Stimulated activated CD4-positive, alpha-beta T cell treated with anti-CD3 and anti-CD28 coated beads, Interleukin-15, amount 100 ng/mL, for 48 hours (primary cell): ENCODE data around the gene EPHB2.

Experiments used
- DNase-seq, 2 donors: peaks; one replicate each; pipeline ENCODE4 v3.0.0-alpha.2; 2020; ENCODE audit warnings: low read depth in 2 of 2

The EPHB2 gene

DNA sequence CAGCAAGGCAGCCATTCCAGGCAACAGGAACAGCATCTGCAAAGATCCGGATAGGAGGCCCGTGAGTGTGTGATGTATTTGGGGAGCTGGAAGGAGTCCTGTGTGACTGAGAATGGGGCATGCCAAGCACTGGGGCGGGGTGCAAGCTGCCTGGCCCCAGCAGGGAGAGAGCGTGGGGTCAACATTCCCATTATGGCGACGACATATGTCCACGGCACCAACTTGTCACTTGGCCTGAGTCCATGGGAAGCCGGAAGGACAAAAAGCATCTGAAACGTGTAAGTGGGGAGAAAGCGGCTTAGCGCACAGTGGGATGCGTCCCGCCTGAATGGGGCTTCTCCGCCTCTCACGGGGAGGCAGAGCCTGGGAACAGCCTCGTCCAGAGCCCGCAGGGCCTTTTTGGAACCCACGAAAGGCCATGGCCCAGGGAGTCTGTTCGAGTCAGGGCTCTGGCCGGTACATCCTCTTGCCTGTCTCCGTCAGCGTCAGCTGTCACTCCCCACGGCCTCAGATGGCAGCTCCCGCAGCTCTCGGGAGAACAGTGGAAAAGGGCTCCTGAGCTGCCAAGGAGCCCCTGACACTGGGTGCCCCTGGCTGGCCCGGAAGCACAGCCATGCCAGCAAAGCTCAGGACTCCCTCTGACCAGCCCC, 12.4 kb downstream of the EPHB2 start:
- no peak for DNase-seq

GRCh38 chr1:22727873-22728272, 17.2 kb downstream of the EPHB2 start:
- no peak for DNase-seq

DNA sequence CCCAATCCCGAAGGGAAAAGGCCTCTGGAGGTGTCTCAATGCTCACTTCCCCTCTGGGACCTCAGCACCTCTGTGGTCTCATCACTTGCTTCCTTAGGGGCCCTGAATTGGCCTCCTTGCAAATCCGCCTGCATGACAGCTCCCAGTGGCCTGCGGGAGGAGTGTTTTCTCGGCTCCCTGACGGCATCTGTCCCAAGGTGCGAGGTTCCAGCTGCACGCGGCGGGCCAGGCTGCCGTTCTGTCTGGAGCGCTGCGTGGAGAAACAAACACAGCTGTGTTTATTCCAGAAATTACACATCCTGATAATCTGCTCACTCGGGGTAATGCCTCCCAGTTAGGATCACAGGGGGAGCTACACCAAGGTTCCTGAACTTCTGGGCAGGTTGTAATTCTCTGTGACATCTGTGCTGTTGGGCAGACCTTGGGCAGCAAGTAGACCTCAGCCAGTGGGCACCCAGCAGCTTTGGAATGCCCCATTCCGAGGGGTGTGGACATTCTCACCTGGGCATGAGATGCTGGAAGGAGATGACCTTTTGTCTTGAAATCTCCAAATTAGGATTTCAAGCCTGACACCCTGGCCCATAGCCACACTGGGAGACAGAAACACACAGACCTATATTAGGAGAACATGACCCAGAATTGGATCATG, 18.2 kb downstream of the EPHB2 start:
- no peak for DNase-seq

GRCh38 chr1:22729400-22729773, 18.7 kb downstream of the EPHB2 start:
- DNase-seq = no peak

GRCh38 chr1:22729912-22730311, 19.3 kb downstream of the EPHB2 start:
- DNase-seq = no peak

- DNase-seq = no peak
These were observed 21.5 kb downstream of the EPHB2 start for GRCh38 chr1:22731924-22732720.

GRCh38 chr1:22733643-22734042, 23.0 kb downstream of the EPHB2 start:
- no peak for DNase-seq

DNA sequence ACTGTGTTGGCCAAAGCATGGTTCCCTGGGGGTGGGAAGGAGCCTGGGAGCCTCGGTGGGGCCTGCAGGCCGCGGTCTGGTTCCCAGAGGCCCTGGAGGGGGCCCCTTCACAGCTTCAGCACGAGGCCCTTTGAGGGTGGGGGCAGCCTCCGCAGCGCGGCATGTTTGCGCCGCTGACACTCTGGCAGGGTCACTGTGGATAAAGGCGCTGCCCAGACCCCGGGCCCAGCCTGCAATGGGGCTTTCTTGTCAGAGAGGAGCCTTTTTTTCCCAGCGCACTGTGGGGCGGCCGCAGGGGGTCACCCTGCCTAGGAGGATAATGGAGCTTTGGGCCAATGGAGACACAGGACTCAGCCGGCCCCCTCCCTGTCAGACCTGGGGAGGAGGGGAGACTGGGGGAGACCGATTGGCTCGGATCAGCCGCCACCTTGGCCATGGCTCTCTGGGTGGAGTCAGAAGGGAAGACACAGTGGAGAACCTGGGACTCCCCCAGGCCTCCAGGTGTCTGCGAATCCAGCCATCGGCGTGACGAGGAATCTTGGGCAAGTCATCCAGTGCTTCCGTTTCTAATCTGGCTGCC, 26.0 kb downstream of the EPHB2 start:
- no peak for DNase-seq

GRCh38 chr1:22737374-22738068, 26.9 kb downstream of the EPHB2 start:
- DNase-seq = no peak

DNA sequence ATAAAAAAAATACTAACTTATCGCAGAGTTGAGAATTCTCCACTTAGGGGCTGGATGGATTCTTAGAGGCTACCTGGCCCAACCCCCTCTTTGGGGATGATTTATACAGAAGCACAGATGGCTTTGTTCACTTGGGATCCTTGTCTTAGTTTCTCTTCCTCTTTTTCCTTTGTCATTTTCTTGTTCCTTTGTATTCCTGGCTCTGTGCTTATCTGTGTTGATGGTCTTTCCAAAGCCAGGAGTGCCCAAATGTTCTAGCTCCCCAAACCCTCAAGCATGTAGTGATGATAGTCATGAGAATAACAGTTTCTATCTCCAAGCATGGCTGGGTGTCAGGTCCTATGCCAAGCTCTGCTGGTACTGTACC, 27.4 kb downstream of the EPHB2 start:
- no peak for DNase-seq

GRCh38 chr1:22738522-22738921, 27.9 kb downstream of the EPHB2 start:
- DNase-seq = no peak

DNA sequence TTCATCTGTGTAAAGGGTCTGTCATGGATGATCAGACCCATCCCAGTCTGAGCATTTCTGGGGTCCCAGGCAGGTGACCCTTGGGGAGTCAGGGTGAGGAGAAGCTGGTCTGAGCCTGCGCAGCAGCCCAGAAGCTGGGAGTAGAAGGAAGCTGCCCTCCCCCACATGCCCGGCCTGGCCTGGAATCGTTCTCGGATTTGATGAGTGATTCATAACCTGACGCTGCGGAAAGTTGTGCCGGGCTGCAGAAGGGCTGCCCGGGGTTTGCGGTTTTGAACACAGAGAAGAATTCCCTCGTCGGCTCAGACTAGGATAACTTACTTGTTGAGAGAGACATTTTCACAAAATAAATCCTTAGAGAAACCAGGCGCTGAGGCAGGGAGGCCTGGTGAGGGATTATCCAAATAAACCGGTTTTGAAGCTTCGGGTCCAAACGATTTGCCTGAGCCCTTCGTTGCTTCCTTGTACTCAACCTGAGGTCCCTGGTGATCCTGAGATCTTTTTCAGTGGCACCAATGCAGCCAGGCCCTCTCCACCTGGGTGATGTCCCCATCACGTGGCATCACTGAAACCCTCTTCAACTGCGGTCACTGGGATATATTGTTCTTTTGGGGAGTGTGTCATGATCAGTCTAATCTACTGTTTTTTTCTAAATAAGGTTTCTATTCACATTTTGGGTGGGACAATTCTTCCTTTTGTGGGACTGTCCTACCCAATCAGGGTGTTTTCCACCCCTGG, 29.2 kb downstream of the EPHB2 start:
- no peak for DNase-seq

- no peak for DNase-seq
These were observed 30.5 kb downstream of the EPHB2 start for GRCh38 chr1:22741118-22741517.

- no peak for DNase-seq
These were observed 35.3 kb downstream of the EPHB2 start for GRCh38 chr1:22745669-22746585.

- DNase-seq = no peak
These were observed 36.5 kb downstream of the EPHB2 start for GRCh38 chr1:22747021-22747734.

DNA sequence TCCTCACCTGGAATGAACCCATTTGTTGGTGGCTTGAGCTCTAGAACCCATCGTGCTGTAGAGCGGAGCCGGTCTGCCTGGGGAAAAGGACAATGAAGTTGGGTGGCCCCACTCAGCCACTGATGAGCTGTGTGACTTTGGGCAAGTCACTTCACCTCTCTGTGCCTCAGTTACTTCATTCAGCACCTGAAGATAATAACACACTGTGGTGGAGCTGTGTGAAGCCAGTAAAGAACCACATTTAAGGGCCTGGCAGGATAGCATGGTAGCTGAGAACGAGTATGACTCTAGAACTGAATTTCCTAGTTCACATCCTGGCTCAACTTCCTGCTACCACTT, 37.1 kb downstream of the EPHB2 start:
- no peak for DNase-seq

- DNase-seq = no peak
These were observed 38.9 kb downstream of the EPHB2 start for GRCh38 chr1:22749503-22749902.

DNA sequence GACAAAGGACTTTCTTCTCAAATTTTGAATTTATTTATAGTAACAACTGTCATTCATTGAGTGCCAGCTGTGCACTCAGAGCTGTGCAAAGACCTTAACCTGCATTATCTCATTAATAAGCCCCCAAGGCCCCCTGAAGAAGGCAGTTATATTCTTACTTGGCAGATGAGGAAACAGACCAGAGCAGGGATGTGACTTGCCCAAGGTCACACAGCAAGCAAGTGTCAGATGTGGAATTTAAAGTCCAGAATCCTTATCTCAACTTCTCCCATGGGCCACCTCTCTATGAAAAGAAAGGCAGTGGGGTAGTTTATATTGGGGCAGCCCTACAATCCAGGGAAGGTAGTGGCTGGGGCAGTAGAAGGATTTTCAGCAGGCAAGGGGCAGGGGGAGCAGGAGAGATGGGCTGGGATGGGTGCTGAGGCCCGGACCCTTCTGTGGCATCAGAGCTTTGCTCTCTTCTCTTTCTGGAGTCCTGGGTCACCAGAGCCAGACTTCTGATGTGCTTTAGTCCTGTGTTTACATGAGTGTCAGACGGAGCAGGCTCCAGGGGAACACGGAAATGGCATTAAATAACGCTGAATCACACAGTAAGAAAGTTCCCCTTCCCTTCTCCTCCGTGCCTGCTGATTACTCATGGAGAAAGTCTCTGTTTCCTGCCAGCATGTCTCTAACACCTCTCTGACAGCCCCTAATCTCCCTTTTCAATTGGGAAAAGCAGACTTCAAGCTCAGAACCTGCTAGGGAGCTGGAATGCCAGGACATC, 39.5 kb downstream of the EPHB2 start:
- no peak for DNase-seq

DNA sequence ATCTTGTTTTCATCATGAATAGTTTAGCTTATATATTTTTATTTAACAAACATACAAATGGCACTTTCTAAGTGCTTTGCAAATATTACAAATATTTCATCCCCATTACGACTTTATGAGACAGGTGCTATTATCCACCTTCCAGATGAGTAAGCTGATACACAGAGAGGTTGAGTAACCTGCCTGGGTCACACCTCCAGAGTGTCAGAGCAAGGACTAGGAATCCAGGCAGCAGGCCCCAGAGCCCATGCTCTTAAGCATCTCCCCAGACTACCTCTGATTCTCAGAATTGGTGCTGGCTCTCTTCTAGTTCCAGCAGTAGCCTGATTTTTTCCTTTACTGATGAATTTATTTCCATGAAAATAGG, 40.0 kb downstream of the EPHB2 start:
- no peak for DNase-seq
